Kidney epithelial cell (primary cell): ENCODE results near the gene KRT6A. TPM values are rescaled to one million over a fixed set of nuclear protein-coding genes. Genes with fewer than 3 reads are reported as not detected.

Experiments used
- DNase-seq: peaks from one replicate; pipeline ENCODE4 v3.0.0-alpha.2; 2010; ENCODE audit warnings: low read depth
- H3K27me3 ChIP-seq: 2 replicates; pipeline ENCODE4 v1.6.0; 2011; ENCODE audit warnings: low read length; ENCODE audit not compliant: control insufficient read depth, insufficient read depth
- H3K36me3 ChIP-seq: 2 replicates; pipeline ENCODE4 v1.5.1; 2011; ENCODE audit warnings: low read length; ENCODE audit not compliant: control insufficient read depth, insufficient read depth
- H3K4me3 ChIP-seq: 2 replicates; pipeline ENCODE4 v1.5.1; 2011; ENCODE audit warnings: low read depth, mild to moderate bottlenecking, control low read depth, low read length
- total RNA-seq: library from RNA; depleted of rRNA; stranded (reverse); fragments of >200 nt; gene quantifications from 2 replicates; pipeline ENCODE4 v1.2.3, GENCODE V29; 2015
- TF ChIP-seq, protein P1 (sequence below): IDR thresholded peaks from 2 replicates; pipeline ENCODE4 v1.5.1; 2011; ENCODE audit warnings: mild to moderate bottlenecking, moderate library complexity, low read length, control low read depth, inconsistent platforms; ENCODE audit not compliant: insufficient read depth, poor library complexity, severe bottlenecking

KRT6A gene
- total RNA-seq, 1 donor from 2014 or later = 0.21 TPM

DNA sequence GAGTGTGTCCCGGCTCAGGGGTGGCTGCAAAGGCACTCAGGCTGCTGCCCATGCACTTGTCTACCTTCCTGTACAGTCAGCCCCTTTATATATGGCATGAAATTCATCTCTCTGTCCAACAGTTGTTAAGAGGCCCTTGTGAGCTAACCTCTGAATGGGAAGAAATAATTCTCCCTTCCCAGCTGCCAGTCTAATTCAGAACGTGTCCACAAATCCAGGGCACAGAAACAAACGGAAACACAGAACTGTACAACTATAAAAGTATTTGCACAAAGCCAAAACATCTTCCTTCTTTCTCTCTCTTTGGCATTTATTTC lies 26.3 kb upstream of the KRT6A start:
- Histone ChIP-seq H3K36me3 (no peaks in the 10 kb centered on the region), H3K27me3 (peaks cover 22% of the 10 kb centered on the region), H3K4me3 (no peak overlapping the region)
- no peak for DNase-seq
- TF ChIP-seq, protein P1, sequence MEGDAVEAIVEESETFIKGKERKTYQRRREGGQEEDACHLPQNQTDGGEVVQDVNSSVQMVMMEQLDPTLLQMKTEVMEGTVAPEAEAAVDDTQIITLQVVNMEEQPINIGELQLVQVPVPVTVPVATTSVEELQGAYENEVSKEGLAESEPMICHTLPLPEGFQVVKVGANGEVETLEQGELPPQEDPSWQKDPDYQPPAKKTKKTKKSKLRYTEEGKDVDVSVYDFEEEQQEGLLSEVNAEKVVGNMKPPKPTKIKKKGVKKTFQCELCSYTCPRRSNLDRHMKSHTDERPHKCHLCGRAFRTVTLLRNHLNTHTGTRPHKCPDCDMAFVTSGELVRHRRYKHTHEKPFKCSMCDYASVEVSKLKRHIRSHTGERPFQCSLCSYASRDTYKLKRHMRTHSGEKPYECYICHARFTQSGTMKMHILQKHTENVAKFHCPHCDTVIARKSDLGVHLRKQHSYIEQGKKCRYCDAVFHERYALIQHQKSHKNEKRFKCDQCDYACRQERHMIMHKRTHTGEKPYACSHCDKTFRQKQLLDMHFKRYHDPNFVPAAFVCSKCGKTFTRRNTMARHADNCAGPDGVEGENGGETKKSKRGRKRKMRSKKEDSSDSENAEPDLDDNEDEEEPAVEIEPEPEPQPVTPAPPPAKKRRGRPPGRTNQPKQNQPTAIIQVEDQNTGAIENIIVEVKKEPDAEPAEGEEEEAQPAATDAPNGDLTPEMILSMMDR = no peak

DNA sequence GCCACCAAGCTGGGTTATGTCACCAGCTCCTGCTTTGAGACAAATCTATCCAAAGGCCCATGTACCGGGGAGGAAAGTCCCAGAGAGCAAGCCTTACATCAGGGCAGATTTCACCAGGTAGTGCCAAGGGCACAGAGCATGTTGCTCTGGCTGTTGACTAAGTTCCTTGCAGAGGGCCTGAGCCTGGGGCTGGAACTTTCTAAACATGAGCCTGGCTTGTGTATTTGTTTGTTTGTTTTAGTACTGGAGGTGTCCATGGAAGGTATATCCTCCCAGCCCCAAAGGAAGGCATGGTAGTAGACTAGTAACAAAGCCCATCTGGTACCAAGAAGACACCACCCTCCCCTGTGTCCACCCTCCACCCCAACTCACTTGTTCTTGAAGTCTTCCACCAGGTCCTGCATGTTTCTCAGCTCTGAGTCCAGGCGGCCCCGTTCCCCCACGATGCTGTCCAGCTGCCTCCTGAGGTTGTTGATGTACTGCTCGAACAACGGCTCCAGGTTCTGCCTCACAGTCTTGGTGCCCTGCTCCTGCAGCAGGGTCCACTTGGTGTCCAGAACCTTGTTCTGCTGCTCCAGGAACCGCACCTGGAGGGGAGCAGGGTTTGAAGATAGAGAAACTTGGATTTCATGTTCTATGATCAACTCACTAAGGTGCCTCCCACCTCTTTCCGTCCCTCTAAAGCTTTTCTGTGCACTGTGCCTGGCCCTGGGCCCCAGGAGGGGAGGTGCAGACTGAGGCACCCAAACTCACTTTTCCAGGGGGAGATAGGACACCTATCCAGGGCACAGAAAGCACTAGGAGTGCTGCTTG lies 25.7 kb upstream of the KRT6A start:
- H3K27me3 ChIP-seq = peaks cover 20% of the 10 kb centered on the region
- H3K4me3 ChIP-seq = no peak overlapping the region
- H3K36me3 ChIP-seq = no peaks in the 10 kb centered on the region
- DNase-seq = no peak
- TF ChIP-seq, protein P1 = no peak

DNA sequence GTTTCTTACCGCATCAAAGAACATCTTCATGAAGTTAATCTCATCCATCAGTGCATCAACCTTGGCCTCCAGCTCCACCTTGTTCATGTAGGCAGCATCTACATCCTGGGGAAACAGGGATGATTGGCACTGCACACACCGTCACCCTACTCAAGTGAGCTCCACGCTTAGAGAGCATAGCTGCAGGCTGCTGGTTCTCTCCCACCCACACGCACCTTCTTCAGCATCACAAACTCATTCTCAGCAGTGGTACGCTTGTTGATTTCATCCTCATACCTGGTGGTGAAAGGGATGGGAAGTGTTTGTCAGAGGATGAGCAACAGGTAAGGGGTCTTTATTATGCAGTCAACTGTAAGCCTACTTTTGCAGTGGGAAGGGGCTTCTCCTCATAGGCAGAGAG lies 24.8 kb upstream of the KRT6A start:
- no peak overlapping the region for H3K4me3 ChIP-seq
- no peaks in the 10 kb centered on the region for H3K36me3 ChIP-seq
- DNase-seq = no peak
- TF ChIP-seq, protein P1 = no peak
- H3K27me3 ChIP-seq = peaks cover 18% of the 10 kb centered on the region

DNA sequence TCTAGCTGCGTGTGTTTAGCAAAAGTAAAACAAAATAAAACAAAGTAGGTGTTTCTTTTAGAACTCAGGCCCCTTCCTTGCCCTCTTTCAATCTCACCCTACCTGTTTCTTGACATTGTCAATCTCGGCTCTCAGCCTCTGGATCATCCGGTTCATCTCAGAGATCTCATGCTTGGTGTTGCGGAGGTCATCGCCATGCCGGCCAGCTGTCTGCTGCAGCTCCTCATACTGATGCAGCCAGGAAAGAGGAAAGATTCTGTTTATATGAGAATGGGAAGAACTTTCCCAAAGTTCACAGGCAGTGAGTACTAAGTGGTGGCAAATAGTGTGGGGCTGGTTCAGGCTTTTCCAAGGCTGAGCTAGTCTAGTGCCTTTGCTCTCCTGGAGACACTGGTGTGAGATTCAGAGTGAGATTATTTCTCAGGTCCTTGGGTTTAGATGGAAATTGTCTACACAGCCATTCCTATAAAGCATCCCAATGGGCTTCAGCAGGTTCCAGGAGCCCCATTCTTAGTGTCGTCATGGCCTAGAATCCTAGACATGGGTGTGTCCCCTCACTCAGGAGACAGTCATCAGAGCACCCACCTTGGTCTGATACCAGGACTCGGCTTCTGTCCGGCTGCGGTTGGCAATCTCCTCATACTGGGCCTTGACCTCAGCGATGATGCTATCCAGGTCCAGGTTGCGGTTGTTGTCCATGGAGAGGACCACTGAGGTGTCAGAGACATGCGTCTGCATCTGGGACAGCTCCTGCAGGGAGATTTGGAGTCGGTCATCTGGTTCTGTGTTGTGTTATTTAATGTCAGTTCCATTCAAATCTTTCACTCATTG lies 24.2 kb upstream of the KRT6A start:
- TF ChIP-seq, protein P1 = no peak
- H3K36me3 ChIP-seq = no peaks in the 10 kb centered on the region
- no peak for DNase-seq
- H3K27me3 ChIP-seq = peaks cover 13% of the 10 kb centered on the region
- no peak overlapping the region for H3K4me3 ChIP-seq

DNA sequence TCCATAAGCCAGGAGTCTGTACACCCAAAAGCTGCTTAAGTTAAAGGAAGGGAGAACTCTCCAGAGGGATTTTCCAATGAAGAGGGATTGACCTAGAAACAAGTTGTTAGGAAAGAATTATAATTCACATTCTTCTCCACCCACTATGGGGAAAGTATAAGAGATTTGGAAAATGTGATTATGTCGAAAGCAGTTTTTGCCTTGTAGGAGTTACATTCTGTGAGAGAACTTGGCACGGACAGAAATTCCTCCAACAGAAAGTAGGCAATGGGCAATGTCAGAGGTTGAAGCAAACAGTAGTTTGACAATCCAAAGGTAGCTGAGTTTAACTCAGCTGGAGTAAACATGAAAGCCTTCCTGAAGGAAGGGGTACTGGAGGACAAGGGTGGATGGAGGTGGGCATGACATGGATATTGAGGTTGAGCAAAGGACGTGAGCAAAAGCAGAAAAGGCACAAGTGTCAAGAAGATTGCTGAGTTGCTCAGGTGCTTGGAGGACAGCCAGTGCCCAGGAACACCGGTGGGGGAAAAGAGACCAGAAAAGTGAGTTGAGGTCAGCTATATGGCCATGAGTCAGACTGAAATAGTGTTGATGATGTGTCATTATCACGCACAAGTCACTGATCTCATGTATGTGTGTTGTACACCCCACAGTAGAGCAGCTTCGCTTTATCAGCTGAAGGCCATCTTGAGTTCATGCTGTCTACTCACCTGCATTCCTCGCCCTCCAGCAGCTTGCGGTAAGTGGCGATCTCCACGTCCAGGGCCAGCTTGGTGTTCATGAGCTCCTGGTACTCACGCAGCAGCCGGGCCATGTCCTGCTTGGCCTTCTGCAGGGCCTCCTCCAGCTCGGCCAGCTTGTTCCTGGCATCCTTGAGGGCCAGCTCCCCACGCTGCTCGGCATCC lies 23.1 kb upstream of the KRT6A start:
- no peak for DNase-seq
- peaks cover 13% of the 10 kb centered on the region for H3K27me3 ChIP-seq
- H3K36me3 ChIP-seq = no peaks in the 10 kb centered on the region
- TF ChIP-seq, protein P1 = no peak
- no peak overlapping the region for H3K4me3 ChIP-seq
